Measurements from ENCODE around the gene PTPRK. TPM values are rescaled to one million over a fixed set of nuclear protein-coding genes. Genes with fewer than 3 reads are reported as not detected.

Gene PTPRK
- total and polyA plus RNA-seq, 2 of the 13 experiments (the other 11 are each of a cell fraction or from before 2014, with no cell fraction given) = 43.6 to 98.3 TPM

DNA sequence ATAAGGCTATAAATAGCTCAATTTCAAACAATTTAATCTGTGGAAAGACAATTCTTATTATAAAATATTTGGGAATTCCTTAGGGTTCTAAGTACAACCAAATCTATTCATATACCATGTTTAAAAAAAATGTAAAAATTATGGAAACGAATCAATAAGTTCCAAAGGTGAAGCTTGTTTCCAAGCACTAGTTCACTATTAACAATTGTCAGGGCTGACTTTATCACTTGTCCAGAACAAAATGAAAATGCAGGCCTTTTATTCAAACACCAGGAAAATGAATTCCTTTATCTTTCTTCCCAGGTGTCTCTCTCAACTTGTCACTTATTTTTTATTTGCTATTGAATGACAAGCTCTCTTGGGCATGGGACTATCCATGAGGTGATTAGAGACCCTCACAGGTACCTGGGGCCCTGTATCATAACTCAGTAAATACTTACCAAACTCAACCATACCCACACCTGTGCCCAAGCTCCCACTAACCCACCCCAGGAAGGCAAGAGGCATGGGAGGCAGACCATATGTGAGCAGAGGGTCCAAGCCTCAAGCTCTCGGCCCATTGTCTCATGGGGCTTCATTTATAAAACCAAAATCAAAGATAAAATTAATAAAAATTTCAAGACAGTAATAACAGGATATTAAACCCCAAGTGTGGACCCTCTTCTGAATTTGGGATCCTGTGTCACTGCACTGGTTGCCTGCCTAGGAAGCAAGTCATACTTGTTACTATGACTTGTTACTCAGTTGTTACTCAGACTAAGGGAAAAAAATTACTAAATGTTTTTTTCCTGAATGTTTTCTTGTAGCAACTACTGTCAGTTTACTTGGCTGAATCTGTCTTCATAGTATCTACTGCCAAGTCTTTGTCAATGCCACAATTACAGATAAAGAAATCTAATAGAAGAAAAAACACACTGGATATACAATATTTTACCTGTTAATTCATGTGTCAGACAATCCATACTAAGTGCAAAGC, 54.7 kb downstream of the PTPRK start:
- ChIA-PET CTCF (ENCODE audit: low intra/inter-chr PET ratio, low total read pairs) (no interaction called here), POLR2A (interaction anchor here (1.3 kb wide), 1 partner anchor 40 kb away, joined by 4 read pairs; no protein-coding TSS in a partner anchor)
- Histone ChIP-seq H3K27ac (ENCODE audit: extremely low read length, insufficient read depth, low read length) (peak overlapping the region; percentile 13), H3K4me2 (ENCODE audit: low read depth, low read length) (no peak overlapping the region), H3K27me3 (ENCODE audit: control insufficient read depth in 1 of 2, insufficient read depth in 2 of 2, low read length in 2 of 2) (no peaks in the 10 kb centered on the region), H3K4me3 (replicated peaks in 1 of 3; ENCODE audit: insufficient read depth in 1 of 3, low read depth in 2 of 3, low read length in 3 of 3) (no peak overlapping the region), H3K4me1 (ENCODE audit: insufficient read depth, low read length) (peaks cover 18% of the 10 kb centered on the region), H4K20me1 (ENCODE audit: insufficient read depth, low read length) (no peaks in the 10 kb centered on the region), H3K79me2 (ENCODE audit: insufficient read depth, low read length) (peaks cover 67% of the 10 kb centered on the region), H3K9ac (ENCODE audit: insufficient read depth, low read depth, low read length) (no peak overlapping the region), H2AFZ (ENCODE audit: low read length) (no peak overlapping the region), H3K9me3 (ENCODE audit: low read length) (no peaks in the 10 kb centered on the region), H3K36me3 (replicated peaks in 1 of 2; ENCODE audit: control insufficient read depth in 1 of 2, insufficient read depth in 2 of 2, low read length in 2 of 2) (0 out of 5 replicates have a peak, but pooled peaks cover 0 to 1% of the 10 kb centered on the region in 2 experiments)
- WGBS (ENCODE audit: low lambda C conversion rate) = 87% methylated on average over 2 of the region's 2 CpGs
- intact Hi-C loops (cut with micrococcal nuclease; ENCODE audit: unreplicated experiment) = loop anchor here (2.0 to 5.0 kb wide), 2 partner anchors 42 to 53 kb away; no protein-coding TSS in a partner anchor
- FAIRE-seq = no peak
- BruUV-seq (replicated peaks) = no TSS peak
- peak; percentile 68 for ATAC-seq
- in situ Hi-C loops (cut with HindIII; ENCODE audit: extremely low pct_ligation_motif_present, low pct_unique_long_range_greater_than_20kb) = no loop called here
- no peak for DNase-seq (ENCODE audit: low spot score)
- TF ChIP-seq, protein P1, sequence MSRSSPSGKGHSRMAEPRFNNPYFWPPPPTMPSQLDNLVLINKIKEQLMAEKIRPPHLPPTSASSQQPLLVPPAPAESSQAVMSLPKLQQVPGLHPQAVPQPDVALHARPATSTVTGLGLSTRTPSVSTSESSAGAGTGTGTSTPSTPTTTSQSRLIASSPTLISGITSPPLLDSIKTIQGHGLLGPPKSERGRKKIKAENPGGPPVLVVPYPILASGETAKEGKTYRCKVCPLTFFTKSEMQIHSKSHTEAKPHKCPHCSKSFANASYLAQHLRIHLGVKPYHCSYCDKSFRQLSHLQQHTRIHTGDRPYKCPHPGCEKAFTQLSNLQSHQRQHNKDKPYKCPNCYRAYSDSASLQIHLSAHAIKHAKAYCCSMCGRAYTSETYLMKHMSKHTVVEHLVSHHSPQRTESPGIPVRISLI (CRISPR knock-in tag; IDR thresholded peaks at IDR 0.05; ENCODE audit: borderline replicate concordance) = 0 out of 2 replicates have a peak, but pooled peaks have one; percentile 20
- TF ChIP-seq, protein P2, sequence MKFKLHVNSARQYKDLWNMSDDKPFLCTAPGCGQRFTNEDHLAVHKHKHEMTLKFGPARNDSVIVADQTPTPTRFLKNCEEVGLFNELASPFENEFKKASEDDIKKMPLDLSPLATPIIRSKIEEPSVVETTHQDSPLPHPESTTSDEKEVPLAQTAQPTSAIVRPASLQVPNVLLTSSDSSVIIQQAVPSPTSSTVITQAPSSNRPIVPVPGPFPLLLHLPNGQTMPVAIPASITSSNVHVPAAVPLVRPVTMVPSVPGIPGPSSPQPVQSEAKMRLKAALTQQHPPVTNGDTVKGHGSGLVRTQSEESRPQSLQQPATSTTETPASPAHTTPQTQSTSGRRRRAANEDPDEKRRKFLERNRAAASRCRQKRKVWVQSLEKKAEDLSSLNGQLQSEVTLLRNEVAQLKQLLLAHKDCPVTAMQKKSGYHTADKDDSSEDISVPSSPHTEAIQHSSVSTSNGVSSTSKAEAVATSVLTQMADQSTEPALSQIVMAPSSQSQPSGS (CRISPR knock-in tag; IDR thresholded peaks at IDR 0.05) = no peak
- TF ChIP-seq NCOR1 (IDR thresholded peaks at IDR 0.05; ENCODE audit: borderline replicate concordance, low read length) (peak; percentile 39; the same call in 1 of the 2 replicates), TARDBP (CRISPR knock-in tag; IDR thresholded peaks at IDR 0.05) (no peak), KLF16 (CRISPR knock-in tag; IDR thresholded peaks at IDR 0.05) (no peak), CAMTA2 (CRISPR knock-in tag; IDR thresholded peaks at IDR 0.05; ENCODE audit: borderline replicate concordance) (no peak), PPARG (CRISPR knock-in tag; conservative IDR thresholded peaks at IDR 0.05) (no peak), RBM22 (optimal IDR thresholded peaks at IDR 0.05; ENCODE audit: low read length) (peak; percentile 80), RORA (CRISPR knock-in tag; IDR thresholded peaks at IDR 0.05) (no peak), ZNF747 (CRISPR knock-in tag; IDR thresholded peaks at IDR 0.05; ENCODE audit: borderline replicate concordance) (no peak)
- TF ChIP-seq, protein P3, sequence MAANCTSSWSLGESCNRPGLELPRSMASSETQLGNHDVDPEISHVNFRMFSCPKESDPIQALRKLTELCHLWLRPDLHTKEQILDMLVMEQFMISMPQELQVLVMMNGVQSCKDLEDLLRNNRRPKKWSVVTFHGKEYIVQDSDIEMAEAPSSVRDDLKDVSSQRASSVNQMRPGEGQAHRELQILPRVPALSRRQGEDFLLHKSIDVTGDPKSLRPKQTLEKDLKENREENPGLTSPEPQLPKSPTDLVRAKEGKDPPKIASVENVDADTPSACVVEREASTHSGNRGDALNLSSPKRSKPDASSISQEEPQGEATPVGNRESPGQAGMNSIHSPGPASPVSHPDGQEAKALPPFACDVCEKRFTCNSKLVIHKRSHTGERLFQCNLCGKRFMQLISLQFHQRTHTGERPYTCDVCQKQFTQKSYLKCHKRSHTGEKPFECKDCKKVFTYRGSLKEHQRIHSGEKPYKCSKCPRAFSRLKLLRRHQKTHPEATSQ (CRISPR knock-in tag; IDR thresholded peaks at IDR 0.05; ENCODE audit: borderline replicate concordance) = no peak
- TF ChIP-seq, protein P4, sequence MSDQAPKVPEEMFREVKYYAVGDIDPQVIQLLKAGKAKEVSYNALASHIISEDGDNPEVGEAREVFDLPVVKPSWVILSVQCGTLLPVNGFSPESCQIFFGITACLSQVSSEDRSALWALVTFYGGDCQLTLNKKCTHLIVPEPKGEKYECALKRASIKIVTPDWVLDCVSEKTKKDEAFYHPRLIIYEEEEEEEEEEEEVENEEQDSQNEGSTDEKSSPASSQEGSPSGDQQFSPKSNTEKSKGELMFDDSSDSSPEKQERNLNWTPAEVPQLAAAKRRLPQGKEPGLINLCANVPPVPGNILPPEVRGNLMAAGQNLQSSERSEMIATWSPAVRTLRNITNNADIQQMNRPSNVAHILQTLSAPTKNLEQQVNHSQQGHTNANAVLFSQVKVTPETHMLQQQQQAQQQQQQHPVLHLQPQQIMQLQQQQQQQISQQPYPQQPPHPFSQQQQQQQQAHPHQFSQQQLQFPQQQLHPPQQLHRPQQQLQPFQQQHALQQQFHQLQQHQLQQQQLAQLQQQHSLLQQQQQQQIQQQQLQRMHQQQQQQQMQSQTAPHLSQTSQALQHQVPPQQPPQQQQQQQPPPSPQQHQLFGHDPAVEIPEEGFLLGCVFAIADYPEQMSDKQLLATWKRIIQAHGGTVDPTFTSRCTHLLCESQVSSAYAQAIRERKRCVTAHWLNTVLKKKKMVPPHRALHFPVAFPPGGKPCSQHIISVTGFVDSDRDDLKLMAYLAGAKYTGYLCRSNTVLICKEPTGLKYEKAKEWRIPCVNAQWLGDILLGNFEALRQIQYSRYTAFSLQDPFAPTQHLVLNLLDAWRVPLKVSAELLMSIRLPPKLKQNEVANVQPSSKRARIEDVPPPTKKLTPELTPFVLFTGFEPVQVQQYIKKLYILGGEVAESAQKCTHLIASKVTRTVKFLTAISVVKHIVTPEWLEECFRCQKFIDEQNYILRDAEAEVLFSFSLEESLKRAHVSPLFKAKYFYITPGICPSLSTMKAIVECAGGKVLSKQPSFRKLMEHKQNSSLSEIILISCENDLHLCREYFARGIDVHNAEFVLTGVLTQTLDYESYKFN (CRISPR knock-in tag; conservative IDR thresholded peaks at IDR 0.05) = peak; percentile 58

All from HepG2 (cell line).